Activated CD8-positive, alpha-beta memory T cell treated with anti-CD3 and anti-CD28 coated beads for 48 hours (primary cell): Measurements from ENCODE around the gene SSR1.
"Not testable (repeated sequence)": the region's sequence is repeated elsewhere in the genome, so short reads cannot be mapped to it uniquely, and the experiment has no call there.

Experiments used
- DNase-seq, 3 experiments: peaks; one replicate each; pipeline ENCODE4 v3.0.0-alpha.2; 2020; ENCODE audit warnings: low read depth in 2 of 3, low spot score in 2 of 3

The SSR1 gene

GRCh38 chr6:7283676-7284075, 29.3 kb downstream of the SSR1 start:
- DNase-seq: no peak

GRCh38 chr6:7282097-7282906, 30.7 kb downstream of the SSR1 start:
- DNase-seq: no peak

GRCh38 chr6:7276199-7276524, 36.8 kb downstream of the SSR1 start:
- DNase-seq: no peak

GRCh38 chr6:7274525-7274924, 38.5 kb downstream of the SSR1 start:
- not testable (repeated sequence) for DNase-seq

GRCh38 chr6:7273709-7274108, 39.3 kb downstream of the SSR1 start:
- no peak for DNase-seq

- DNase-seq: no peak
Measured at GRCh38 chr6:7271205-7271534, 41.8 kb downstream of the SSR1 start.

GRCh38 chr6:7270320-7271204, 42.4 kb downstream of the SSR1 start:
- no peak for DNase-seq

- DNase-seq: no peak
Measured at GRCh38 chr6:7269816-7270215, 43.2 kb downstream of the SSR1 start.

GRCh38 chr6:7268816-7269555, 44.0 kb downstream of the SSR1 start:
- no peak for DNase-seq

GRCh38 chr6:7268362-7268761, 44.6 kb downstream of the SSR1 start:
- no peak for DNase-seq

- DNase-seq: no peak
Measured at GRCh38 chr6:7267466-7268091, 45.4 kb downstream of the SSR1 start.

GRCh38 chr6:7267071-7267465, 45.9 kb downstream of the SSR1 start:
- DNase-seq: no peak

- DNase-seq: not testable (repeated sequence)
Measured at GRCh38 chr6:7265385-7265726, 47.6 kb downstream of the SSR1 start.

- DNase-seq: no peak
Measured at GRCh38 chr6:7264686-7265384, 48.2 kb downstream of the SSR1 start.

- DNase-seq: no peak
Measured at GRCh38 chr6:7264041-7264440, 49.0 kb downstream of the SSR1 start.

GRCh38 chr6:7263519-7263805, 49.5 kb downstream of the SSR1 start:
- not testable (repeated sequence) for DNase-seq

- DNase-seq: no peak
Measured at GRCh38 chr6:7262746-7263518, 50.1 kb downstream of the SSR1 start.

- no peak for DNase-seq
Measured at GRCh38 chr6:7261852-7262461, 51.0 kb downstream of the SSR1 start.

GRCh38 chr6:7261032-7261841, 51.8 kb downstream of the SSR1 start:
- DNase-seq: peak in 2 of 3 experiments; percentile 26
